ENCODE data around the gene ACIN1.

The ACIN1 gene

GRCh38 chr14:23058654-23059504 is 36.1 kb downstream of the ACIN1 start:
- DNase-seq (ENCODE audit: low read depth in 2 of 3, low spot score in 2 of 3), result no peak

- DNase-seq (ENCODE audit: low read depth in 2 of 3, low spot score in 2 of 3), result peak; percentile 69 to 90 (median 78)
Observed at GRCh38 chr14:23057757-23058653, 36.9 kb downstream of the ACIN1 start.

- peak in 1 of 3 experiments; percentile 37 for DNase-seq (ENCODE audit: low read depth in 2 of 3, low spot score in 2 of 3)
Observed at GRCh38 chr14:23056956-23057756, 37.8 kb downstream of the ACIN1 start, which contains the start of gene CDH24. TSS of gene CDH24 (minus strand) at chr14:23057520. CDS start at chr14:23055733, 1,787 bp downstream.

GRCh38 chr14:23056145-23056955 is 38.6 kb downstream of the ACIN1 start:
- peak; percentile 37 to 47 (median 45) for DNase-seq (ENCODE audit: low read depth in 2 of 3, low spot score in 2 of 3)

- DNase-seq (ENCODE audit: low read depth in 2 of 3, low spot score in 2 of 3), result no peak
Observed at GRCh38 chr14:23055621-23056144, 39.3 kb downstream of the ACIN1 start.

GRCh38 chr14:23055147-23055550 is 39.8 kb downstream of the ACIN1 start:
- DNase-seq (ENCODE audit: low read depth in 2 of 3, low spot score in 2 of 3), result no peak

GRCh38 chr14:23054000-23054811 is 40.7 kb downstream of the ACIN1 start:
- DNase-seq (ENCODE audit: low read depth in 2 of 3, low spot score in 2 of 3), result no peak

- DNase-seq (ENCODE audit: low read depth in 2 of 3, low spot score in 2 of 3), result no peak
Observed at GRCh38 chr14:23053426-23053825, 41.5 kb downstream of the ACIN1 start.

- DNase-seq (ENCODE audit: low read depth in 2 of 3, low spot score in 2 of 3), result no peak
Observed at GRCh38 chr14:23052671-23053070, 42.3 kb downstream of the ACIN1 start.

- no peak for DNase-seq (ENCODE audit: low read depth in 2 of 3, low spot score in 2 of 3)
Observed at GRCh38 chr14:23052182-23052623, 42.7 kb downstream of the ACIN1 start.

- no peak for DNase-seq (ENCODE audit: low read depth in 2 of 3, low spot score in 2 of 3)
Observed at GRCh38 chr14:23051141-23052057, 43.5 kb downstream of the ACIN1 start.

- DNase-seq (ENCODE audit: low read depth in 2 of 3, low spot score in 2 of 3), result no peak
Observed at GRCh38 chr14:23049011-23049410, 45.9 kb downstream of the ACIN1 start.

- DNase-seq (ENCODE audit: low read depth in 2 of 3, low spot score in 2 of 3), result no peak
Observed at GRCh38 chr14:23047751-23048693, 46.9 kb downstream of the ACIN1 start.

- DNase-seq (ENCODE audit: low read depth in 2 of 3, low spot score in 2 of 3), result no peak
Observed at GRCh38 chr14:23047034-23047634, 47.8 kb downstream of the ACIN1 start.

GRCh38 chr14:23045419-23046357 is 49.2 kb downstream of the ACIN1 start:
- no peak for DNase-seq (ENCODE audit: low read depth in 2 of 3, low spot score in 2 of 3)
